ENCODE results near the gene GFRA1. TPM values are rescaled to one million over a fixed set of nuclear protein-coding genes. Genes with fewer than 3 reads are reported as not detected.

GFRA1 gene
- total and polyA plus RNA-seq, 10 donors: 0.52 to 36.5 (median 4.5) TPM

- no peak overlapping the region for H3K27ac ChIP-seq
- H3K4me3 ChIP-seq: no peak overlapping the region
- 60 to 76% (median 69%) methylated on average over 3 of the region's 3 CpGs for WGBS, 5 donors
- no peaks in the 10 kb centered on the region for H3K27me3 ChIP-seq (replicated peaks in 1 of 7)
- no peak for DNase-seq
- no peaks in the 10 kb centered on the region for H3K36me3 ChIP-seq
- no peak for TF ChIP-seq POLR2AphosphoS5 (IDR thresholded peaks at IDR 0.05)
- TF ChIP-seq CTCF (IDR thresholded peaks at IDR 0.05 in 8 of 11, conservative IDR thresholded peaks at IDR 0.05 in 3 of 11): no peak
- TF ChIP-seq POLR2A (IDR thresholded peaks at IDR 0.05): no peak
- no peaks in the 10 kb centered on the region for H3K9me3 ChIP-seq
- no peaks in the 10 kb centered on the region for H3K4me1 ChIP-seq
- intact Hi-C loops (cut with DNase I; ENCODE audit: low total_unique reads): no loop called here
Observed at GRCh38 chr10:116076621-116077020, 196.4 kb downstream of the GFRA1 start.

- DNase-seq: no peak
- WGBS, 5 donors: 84 to 88% (median 86%) methylated on average over 7 of the region's 7 CpGs
- no peaks in the 10 kb centered on the region for H3K27me3 ChIP-seq (replicated peaks in 1 of 7)
Observed at GRCh38 chr10:116073510-116073909, 199.5 kb downstream of the GFRA1 start.

GRCh38 chr10:116073001-116073400 is 200.0 kb downstream of the GFRA1 start:
- Histone ChIP-seq H3K4me3 (no peak overlapping the region), H3K27me3 (replicated peaks in 1 of 7) (no peaks in the 10 kb centered on the region), H3K36me3 (no peaks in the 10 kb centered on the region), H3K27ac (no peak overlapping the region), H3K9me3 (no peaks in the 10 kb centered on the region), H3K4me1 (no peaks in the 10 kb centered on the region)
- 74 to 82% (median 79%) methylated on average over 5 of the region's 5 CpGs for WGBS, 5 donors
- intact Hi-C loops (cut with DNase I; ENCODE audit: low total_unique reads): no loop called here
- no peak for DNase-seq
- no peak for TF ChIP-seq POLR2A (IDR thresholded peaks at IDR 0.05)
- no peak for TF ChIP-seq POLR2AphosphoS5 (IDR thresholded peaks at IDR 0.05)
- no peak for TF ChIP-seq CTCF (IDR thresholded peaks at IDR 0.05 in 8 of 11, conservative IDR thresholded peaks at IDR 0.05 in 3 of 11)

More at GRCh38 chr10:116073510-116073909, 199.5 kb downstream of the GFRA1 start:
- Histone ChIP-seq H3K4me1 (no peaks in the 10 kb centered on the region), H3K36me3 (no peaks in the 10 kb centered on the region), H3K27ac (no peak overlapping the region), H3K4me3 (no peak overlapping the region), H3K9me3 (no peaks in the 10 kb centered on the region)
- intact Hi-C loops (cut with DNase I; ENCODE audit: low total_unique reads): no loop called here
- TF ChIP-seq CTCF (IDR thresholded peaks at IDR 0.05 in 8 of 11, conservative IDR thresholded peaks at IDR 0.05 in 3 of 11): no peak
- TF ChIP-seq POLR2A (IDR thresholded peaks at IDR 0.05): no peak
- no peak for TF ChIP-seq POLR2AphosphoS5 (IDR thresholded peaks at IDR 0.05)

- no peaks in the 10 kb centered on the region for H3K9me3 ChIP-seq
- TF ChIP-seq POLR2A (IDR thresholded peaks at IDR 0.05) (no peak), POLR2AphosphoS5 (IDR thresholded peaks at IDR 0.05) (no peak), CTCF (IDR thresholded peaks at IDR 0.05 in 8 of 11, conservative IDR thresholded peaks at IDR 0.05 in 3 of 11) (no peak)
- intact Hi-C loops (cut with DNase I; ENCODE audit: low total_unique reads): no loop called here
- no peaks in the 10 kb centered on the region for H3K27me3 ChIP-seq (replicated peaks in 1 of 7)
- H3K36me3 ChIP-seq: no peaks in the 10 kb centered on the region
- 79 to 91% (median 82%) methylated on average over 5 of the region's 5 CpGs for WGBS, 5 donors
- no peak overlapping the region for H3K4me3 ChIP-seq
- no peaks in the 10 kb centered on the region for H3K4me1 ChIP-seq
- H3K27ac ChIP-seq: no peak overlapping the region
- no peak for DNase-seq
Observed at GRCh38 chr10:116071453-116072148, 201.4 kb downstream of the GFRA1 start.

Measured in spleen (tissue), 11 donors.